ENCODE results near the gene CENPH. TPM values are rescaled to one million over a fixed set of nuclear protein-coding genes. Genes with fewer than 3 reads are reported as not detected.

The CENPH gene
- total RNA-seq, 1 experiment from 2014 or later: 45.7 TPM

- ChIA-PET CTCF (no interaction called here), POLR2A (ENCODE audit: unreplicated experiment) (no interaction called here)
- Histone ChIP-seq H3K27ac (no peak overlapping the region), H4K20me1 (ENCODE audit: insufficient read depth) (peaks cover 29% of the 10 kb centered on the region), H3K27me3 (ENCODE audit: insufficient read depth, low read depth) (no peaks in the 10 kb centered on the region), H3K4me3 (no peak overlapping the region), H3K79me2 (ENCODE audit: low read depth) (peaks cover 98% of the 10 kb centered on the region), H2AFZ (no peak overlapping the region), H3K9me3 (ENCODE audit: insufficient read depth, low read depth) (no peaks in the 10 kb centered on the region; the same call in 1 of the 2 replicates), H3K4me2 (no peak overlapping the region), H3K4me1 (replicated peaks; ENCODE audit: insufficient read depth) (no peaks in the 10 kb centered on the region), H3F3A (ENCODE audit: insufficient read depth, low read depth) (no peaks in the 10 kb centered on the region; the same call in 1 of the 2 replicates), H3K36me3 (ENCODE audit: low read depth) (peaks cover 25% of the 10 kb centered on the region), H3K9me2 (ENCODE audit: insufficient read depth) (no peaks in the 10 kb centered on the region)
- TF ChIP-seq, protein P1, sequence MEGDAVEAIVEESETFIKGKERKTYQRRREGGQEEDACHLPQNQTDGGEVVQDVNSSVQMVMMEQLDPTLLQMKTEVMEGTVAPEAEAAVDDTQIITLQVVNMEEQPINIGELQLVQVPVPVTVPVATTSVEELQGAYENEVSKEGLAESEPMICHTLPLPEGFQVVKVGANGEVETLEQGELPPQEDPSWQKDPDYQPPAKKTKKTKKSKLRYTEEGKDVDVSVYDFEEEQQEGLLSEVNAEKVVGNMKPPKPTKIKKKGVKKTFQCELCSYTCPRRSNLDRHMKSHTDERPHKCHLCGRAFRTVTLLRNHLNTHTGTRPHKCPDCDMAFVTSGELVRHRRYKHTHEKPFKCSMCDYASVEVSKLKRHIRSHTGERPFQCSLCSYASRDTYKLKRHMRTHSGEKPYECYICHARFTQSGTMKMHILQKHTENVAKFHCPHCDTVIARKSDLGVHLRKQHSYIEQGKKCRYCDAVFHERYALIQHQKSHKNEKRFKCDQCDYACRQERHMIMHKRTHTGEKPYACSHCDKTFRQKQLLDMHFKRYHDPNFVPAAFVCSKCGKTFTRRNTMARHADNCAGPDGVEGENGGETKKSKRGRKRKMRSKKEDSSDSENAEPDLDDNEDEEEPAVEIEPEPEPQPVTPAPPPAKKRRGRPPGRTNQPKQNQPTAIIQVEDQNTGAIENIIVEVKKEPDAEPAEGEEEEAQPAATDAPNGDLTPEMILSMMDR (conservative IDR thresholded peaks at IDR 0.05): no peak
- no peak for TF ChIP-seq EZH2 (IDR thresholded peaks at IDR 0.05; ENCODE audit: low read depth)
- intact Hi-C loops (cut with micrococcal nuclease; ENCODE audit: unreplicated experiment): loop anchor here (10.0 kb wide), 1 partner anchor 90 kb away; the partner anchor contains the start of gene CCDC125
- no peak for DNase-seq
- BruUV-seq (replicated peaks): no TSS peak
Observed at GRCh38 chr5:69245031-69245430, 55.6 kb downstream of the CENPH start.

GRCh38 chr5:69248019-69248418 lies 58.6 kb downstream of the CENPH start:
- ChIA-PET POLR2A (ENCODE audit: unreplicated experiment) (no interaction called here), CTCF (no interaction called here)
- no peaks in the 10 kb centered on the region for H3K9me2 ChIP-seq (ENCODE audit: insufficient read depth)
- no peaks in the 10 kb centered on the region; the same call in 1 of the 2 replicates for H3K9me3 ChIP-seq (ENCODE audit: insufficient read depth, low read depth)
- H3K27ac ChIP-seq: no peak overlapping the region
- peaks cover 32% of the 10 kb centered on the region for H4K20me1 ChIP-seq (ENCODE audit: insufficient read depth)
- H3K36me3 ChIP-seq (ENCODE audit: low read depth): peaks cover 5% of the 10 kb centered on the region; the same call in 1 of the 2 replicates
- no peak for DNase-seq
- no peak overlapping the region for H3K4me2 ChIP-seq
- no peaks in the 10 kb centered on the region for H3K27me3 ChIP-seq (ENCODE audit: insufficient read depth, low read depth)
- no peak overlapping the region for H3K4me3 ChIP-seq
- no TSS peak for BruUV-seq (replicated peaks)
- intact Hi-C loops (cut with micrococcal nuclease; ENCODE audit: unreplicated experiment): loop anchor here (10.0 kb wide), 1 partner anchor 87 kb away; the partner anchor contains the start of gene CCDC125
- TF ChIP-seq, protein P1 (conservative IDR thresholded peaks at IDR 0.05): no peak
- no peak for TF ChIP-seq EZH2 (IDR thresholded peaks at IDR 0.05; ENCODE audit: low read depth)
- no peaks in the 10 kb centered on the region for H3F3A ChIP-seq (ENCODE audit: insufficient read depth, low read depth)
- H3K4me1 ChIP-seq (replicated peaks; ENCODE audit: insufficient read depth): no peaks in the 10 kb centered on the region
- peaks cover 85% of the 10 kb centered on the region for H3K79me2 ChIP-seq (ENCODE audit: low read depth)
- H2AFZ ChIP-seq: no peak overlapping the region

DNA sequence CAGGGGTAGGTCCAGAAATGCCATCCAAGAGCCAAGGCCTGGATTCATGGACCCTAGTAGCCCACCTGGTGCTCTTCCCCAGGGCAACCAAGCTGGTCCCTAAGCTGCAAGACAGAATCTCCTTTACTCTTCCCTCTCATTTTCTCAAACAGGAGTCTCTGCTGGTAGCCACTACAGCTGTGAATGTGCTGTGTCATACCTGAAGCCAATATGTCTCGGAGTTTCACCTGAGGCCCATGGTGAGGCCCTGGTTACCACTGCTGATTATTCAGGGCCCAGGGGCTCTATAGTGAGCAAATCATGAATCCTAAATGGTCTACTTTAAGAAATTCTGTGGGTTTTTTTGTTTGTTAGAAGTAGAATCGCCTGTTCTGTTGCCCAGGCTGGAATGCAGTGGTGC lies 61.2 kb downstream of the CENPH start:
- no peak overlapping the region for H3K4me2 ChIP-seq
- peaks cover 17% of the 10 kb centered on the region for H3K36me3 ChIP-seq (ENCODE audit: low read depth)
- BruUV-seq (replicated peaks): no TSS peak
- no peaks in the 10 kb centered on the region; the same call in 1 of the 2 replicates for H3K9me3 ChIP-seq (ENCODE audit: insufficient read depth, low read depth)
- no peaks in the 10 kb centered on the region for H3F3A ChIP-seq (ENCODE audit: insufficient read depth, low read depth)
- TF ChIP-seq EZH2 (IDR thresholded peaks at IDR 0.05; ENCODE audit: low read depth): no peak
- TF ChIP-seq, protein P1 (conservative IDR thresholded peaks at IDR 0.05): no peak
- H3K27ac ChIP-seq: no peak overlapping the region; the same call in 1 of the 2 replicates
- intact Hi-C loops (cut with micrococcal nuclease; ENCODE audit: unreplicated experiment): no loop called here
- POLR2A ChIA-PET (ENCODE audit: unreplicated experiment): no interaction called here
- H3K27me3 ChIP-seq (ENCODE audit: insufficient read depth, low read depth): no peaks in the 10 kb centered on the region
- no peak for DNase-seq
- H4K20me1 ChIP-seq (ENCODE audit: insufficient read depth): peaks cover 27% of the 10 kb centered on the region
- H2AFZ ChIP-seq: no peak overlapping the region
- CTCF ChIA-PET: no interaction called here
- H3K4me1 ChIP-seq (replicated peaks; ENCODE audit: insufficient read depth): no peaks in the 10 kb centered on the region
- H3K9me2 ChIP-seq (ENCODE audit: insufficient read depth): no peaks in the 10 kb centered on the region
- no peak overlapping the region for H3K4me3 ChIP-seq
- H3K79me2 ChIP-seq (ENCODE audit: low read depth): peaks cover 61% of the 10 kb centered on the region

All from PC-9 (cell line).